ENCODE data around the gene MADD.

The MADD gene

DNA sequence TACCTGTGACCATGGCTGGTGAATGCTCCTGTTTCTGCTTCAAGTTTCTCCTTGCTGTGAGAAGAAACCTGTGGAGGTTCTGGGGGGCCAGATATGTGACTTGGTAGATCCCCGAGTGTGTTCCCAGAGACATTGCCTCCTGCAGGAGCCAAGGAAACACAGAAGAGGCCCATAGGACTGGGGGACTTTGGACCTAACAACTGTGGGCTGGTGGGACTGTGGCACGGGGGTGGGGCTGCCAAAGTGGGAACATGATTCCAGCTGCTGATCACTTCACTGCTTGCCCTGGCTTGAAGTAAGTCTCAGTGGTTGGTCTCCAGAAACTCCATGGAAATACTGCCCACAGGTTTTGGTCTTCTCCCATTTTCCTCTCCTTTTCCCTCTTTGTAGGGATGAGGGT, 16.3 kb upstream of the MADD start:
- DNase-seq: no peak

- DNase-seq: no peak
Observed at GRCh38 chr11:47254386-47254785, 15.5 kb upstream of the MADD start.

DNA sequence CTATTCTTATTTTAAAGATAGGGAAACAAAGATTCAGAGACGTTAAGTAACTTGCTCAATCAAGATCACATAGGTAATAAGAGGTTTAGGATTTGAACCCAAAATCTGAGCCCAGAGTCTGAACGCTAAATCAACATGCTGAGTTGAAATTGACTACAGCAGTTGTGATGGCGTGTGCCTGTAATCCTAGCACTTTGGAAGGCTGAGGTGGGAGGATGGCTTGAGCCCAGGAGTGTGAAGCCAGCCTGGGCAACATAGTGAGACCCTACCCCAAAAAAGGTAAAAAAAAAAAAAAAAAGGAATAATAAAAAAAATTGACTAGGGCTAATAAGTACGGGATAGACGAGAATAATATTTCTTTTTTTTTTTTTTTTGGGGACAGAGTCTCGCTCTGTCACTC, 13.6 kb upstream of the MADD start:
- no peak for DNase-seq

- DNase-seq: no peak
Observed at GRCh38 chr11:47257177-47257516, 12.8 kb upstream of the MADD start.

- DNase-seq: peak; percentile 6
Observed at GRCh38 chr11:47257517-47258316, 12.2 kb upstream of the MADD start, which contains the start of gene NR1H3. Gene NR1H3 (plus strand): TSS chr11:47257996. CDS start chr11:47259217, 1,221 bp downstream.

DNA sequence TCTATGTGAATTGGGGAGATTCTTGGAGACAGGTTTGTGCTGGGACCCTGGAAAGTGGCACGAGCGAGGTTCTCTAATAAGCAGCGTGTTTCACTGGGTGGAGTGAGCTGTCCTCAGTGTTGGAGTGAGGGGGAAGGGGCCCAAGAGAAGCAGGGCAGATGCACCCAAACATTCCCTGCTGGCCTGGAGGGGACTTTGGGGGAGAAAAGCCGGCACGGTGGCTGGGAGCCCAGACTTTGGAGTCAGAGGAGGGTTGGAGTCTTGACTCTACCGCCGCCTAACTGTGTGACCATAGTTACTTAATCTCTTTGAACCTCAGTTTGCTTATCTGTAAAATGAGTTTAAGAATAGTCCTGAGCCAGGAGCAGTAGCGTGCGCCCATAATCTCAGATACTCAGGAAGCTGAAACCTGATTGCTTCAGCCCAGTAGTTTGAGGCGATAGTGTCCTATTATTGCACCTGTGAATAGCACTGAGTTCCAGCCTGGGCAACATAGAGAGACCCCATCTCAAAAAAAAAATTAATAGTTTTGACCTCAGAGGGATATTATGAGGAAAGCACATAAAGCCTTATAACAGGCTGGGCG, 11.5 kb upstream of the MADD start:
- no peak for DNase-seq

- DNase-seq: peak; percentile 48
Observed at GRCh38 chr11:47259232-47259977, 10.5 kb upstream of the MADD start.

DNA sequence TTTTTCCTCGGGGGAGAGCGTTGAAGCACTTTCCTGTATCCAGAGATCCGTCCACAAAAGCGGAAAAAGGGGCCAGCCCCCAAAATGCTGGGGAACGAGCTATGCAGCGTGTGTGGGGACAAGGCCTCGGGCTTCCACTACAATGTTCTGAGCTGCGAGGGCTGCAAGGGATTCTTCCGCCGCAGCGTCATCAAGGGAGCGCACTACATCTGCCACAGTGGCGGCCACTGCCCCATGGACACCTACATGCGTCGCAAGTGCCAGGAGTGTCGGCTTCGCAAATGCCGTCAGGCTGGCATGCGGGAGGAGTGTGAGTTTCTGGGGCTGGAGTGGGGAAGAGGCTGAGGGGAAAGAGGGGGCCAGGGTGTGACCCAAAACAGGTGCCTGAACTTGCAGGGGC, 9.6 kb upstream of the MADD start:
- no peak for DNase-seq

- DNase-seq: no peak
Observed at GRCh38 chr11:47261291-47261800, 8.6 kb upstream of the MADD start.

- DNase-seq: no peak
Observed at GRCh38 chr11:47264119-47264518, 5.8 kb upstream of the MADD start.

GRCh38 chr11:47264521-47264920, 5.4 kb upstream of the MADD start:
- DNase-seq: no peak

- no peak for DNase-seq
Observed at GRCh38 chr11:47267876-47268275, 2.1 kb upstream of the MADD start.

DNA sequence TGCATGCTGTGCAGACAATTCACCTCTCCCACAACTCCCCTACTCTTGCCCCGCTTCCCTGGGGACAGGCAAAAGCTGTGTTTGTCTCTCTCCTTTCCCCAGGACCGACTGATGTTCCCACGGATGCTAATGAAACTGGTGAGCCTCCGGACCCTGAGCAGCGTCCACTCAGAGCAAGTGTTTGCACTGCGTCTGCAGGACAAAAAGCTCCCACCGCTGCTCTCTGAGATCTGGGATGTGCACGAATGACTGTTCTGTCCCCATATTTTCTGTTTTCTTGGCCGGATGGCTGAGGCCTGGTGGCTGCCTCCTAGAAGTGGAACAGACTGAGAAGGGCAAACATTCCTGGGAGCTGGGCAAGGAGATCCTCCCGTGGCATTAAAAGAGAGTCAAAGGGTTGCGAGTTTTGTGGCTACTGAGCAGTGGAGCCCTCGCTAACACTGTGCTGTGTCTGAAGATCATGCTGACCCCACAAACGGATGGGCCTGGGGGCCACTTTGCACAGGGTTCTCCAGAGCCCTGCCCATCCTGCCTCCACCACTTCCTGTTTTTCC, 1.4 kb upstream of the MADD start:
- no peak for DNase-seq

GRCh38 chr11:47269002-47269828, 718 bp upstream of the MADD start:
- peak; percentile 88 for DNase-seq

- DNase-seq: peak; percentile 49
Observed at GRCh38 chr11:47270331-47271271, 668 bp downstream of the MADD start.

DNA sequence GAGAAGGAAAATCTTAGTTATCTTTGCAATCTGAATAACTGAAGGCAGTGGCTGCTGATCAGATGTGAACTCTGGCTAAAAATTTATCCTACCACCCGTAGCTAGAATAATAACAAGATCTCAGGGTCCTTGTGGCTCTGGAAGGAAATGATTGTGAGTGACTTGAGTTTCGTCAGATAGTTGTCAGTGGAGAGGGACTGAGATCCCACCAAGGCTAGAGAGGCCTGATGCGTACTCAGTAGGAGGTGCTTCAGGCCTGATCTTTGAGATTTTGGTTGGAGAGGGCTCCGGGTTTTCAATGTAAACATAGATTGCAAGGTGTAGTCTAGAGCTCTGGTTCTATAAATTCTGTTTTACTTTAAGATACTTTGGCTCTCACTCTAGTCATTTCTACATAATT, 1.4 kb downstream of the MADD start:
- DNase-seq: peak; percentile 12

GRCh38 chr11:47271961-47272661, 2.2 kb downstream of the MADD start:
- no peak for DNase-seq

- peak; percentile 7 for DNase-seq
Observed at GRCh38 chr11:47272706-47273105, 2.8 kb downstream of the MADD start.

DNA sequence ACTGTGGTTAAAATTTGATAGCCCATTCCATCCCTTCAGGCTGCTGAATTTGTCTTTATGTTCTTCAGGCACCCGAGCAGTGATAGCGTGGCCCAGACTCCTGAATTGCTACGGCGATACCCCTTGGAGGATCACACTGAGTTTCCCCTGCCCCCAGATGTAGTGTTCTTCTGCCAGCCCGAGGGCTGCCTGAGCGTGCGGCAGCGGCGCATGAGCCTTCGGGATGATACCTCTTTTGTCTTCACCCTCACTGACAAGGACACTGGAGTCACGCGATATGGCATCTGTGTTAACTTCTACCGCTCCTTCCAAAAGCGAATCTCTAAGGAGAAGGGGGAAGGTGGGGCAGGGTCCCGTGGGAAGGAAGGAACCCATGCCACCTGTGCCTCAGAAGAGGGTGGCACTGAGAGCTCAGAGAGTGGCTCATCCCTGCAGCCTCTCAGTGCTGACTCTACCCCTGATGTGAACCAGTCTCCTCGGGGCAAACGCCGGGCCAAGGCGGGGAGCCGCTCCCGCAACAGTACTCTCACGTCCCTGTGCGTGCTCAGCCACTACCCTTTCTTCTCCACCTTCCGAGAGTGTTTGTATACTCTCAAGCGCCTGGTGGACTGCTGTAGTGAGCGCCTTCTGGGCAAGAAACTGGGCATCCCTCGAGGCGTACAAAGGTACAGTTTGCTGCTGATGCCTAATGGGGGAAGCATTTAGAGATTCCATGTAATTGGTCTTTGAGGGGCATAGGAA, 4.7 kb downstream of the MADD start:
- no peak for DNase-seq

GRCh38 chr11:47276923-47277322, 7.0 kb downstream of the MADD start:
- no peak for DNase-seq

Measured in CD4-positive, alpha-beta T cell treated with Interleukin-10 for 1 hour (primary cell).